DMS114 treated with DMSO at 0.1 percent for 48 hours (cell line): Measurements from ENCODE around the gene CFD.
"Not testable (repeated sequence)": the region's sequence is repeated elsewhere in the genome, so short reads cannot be mapped to it uniquely, and the experiment has no call there.

Experiments used
- DNase-seq: peaks from one replicate; lab custom pipeline; 2025; ENCODE audit not compliant: unreplicated experiment; lab: John Stamatoyannopoulos, UW

CFD gene

GRCh38 chr19:870963-871401, 11.5 kb downstream of the CFD start:
- no peak for DNase-seq

DNA sequence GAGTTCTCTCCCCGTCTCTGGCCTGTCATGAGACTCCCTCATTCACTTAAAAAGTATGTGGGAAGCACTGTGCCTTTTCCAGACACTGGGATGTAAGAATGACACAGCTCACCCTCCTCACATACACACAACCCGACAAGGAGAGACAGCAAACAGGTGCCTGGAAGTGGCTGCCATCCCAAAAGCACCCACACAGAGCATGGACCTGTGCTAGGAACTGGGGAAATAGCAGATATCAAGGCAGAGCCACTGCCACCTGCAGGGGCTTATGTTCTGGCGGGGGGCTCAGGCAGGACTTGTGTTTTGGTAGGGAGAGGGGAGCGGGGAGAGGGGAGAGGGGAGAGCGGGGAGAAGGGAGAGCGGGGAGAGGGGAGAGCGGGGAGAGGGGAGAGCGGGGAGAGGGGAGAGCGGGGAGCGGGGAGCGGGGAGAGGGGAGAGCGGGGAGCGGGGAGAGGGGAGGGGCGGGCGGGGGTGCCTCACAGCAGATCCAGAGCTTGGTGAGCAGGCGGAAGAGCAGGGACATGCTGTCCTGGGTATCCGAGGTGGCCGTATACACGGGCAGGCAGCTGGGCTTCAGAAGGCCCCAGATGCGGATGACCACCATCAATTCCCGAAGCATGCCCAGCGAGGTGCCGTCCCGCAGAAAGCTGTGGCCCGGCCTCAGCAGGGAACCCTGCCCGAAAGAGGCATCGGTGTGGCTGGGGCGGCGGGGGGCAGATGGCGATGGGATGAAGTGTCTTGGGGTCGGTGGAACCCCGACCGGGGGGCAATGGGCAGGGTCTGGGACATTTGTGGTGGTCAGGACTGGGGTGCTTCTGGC, 12.2 kb downstream of the CFD start:
- DNase-seq, result no peak

- peak; percentile 11 for DNase-seq
Observed at GRCh38 chr19:872266-872951, 12.9 kb downstream of the CFD start.

GRCh38 chr19:873084-873483, 13.6 kb downstream of the CFD start:
- DNase-seq, result no peak

- DNase-seq, result no peak
Observed at GRCh38 chr19:873561-874041, 14.1 kb downstream of the CFD start.

- DNase-seq, result no peak
Observed at GRCh38 chr19:875265-875879, 15.9 kb downstream of the CFD start.

- no peak for DNase-seq
Observed at GRCh38 chr19:876089-876488, 16.6 kb downstream of the CFD start.

- no peak for DNase-seq
Observed at GRCh38 chr19:876780-877314, 17.4 kb downstream of the CFD start.

GRCh38 chr19:877992-878660, 18.7 kb downstream of the CFD start:
- not testable (repeated sequence) for DNase-seq

GRCh38 chr19:878751-879561, 19.5 kb downstream of the CFD start:
- DNase-seq, result not testable (repeated sequence)

- no peak for DNase-seq
Observed at GRCh38 chr19:879711-880438, 20.4 kb downstream of the CFD start.

DNA sequence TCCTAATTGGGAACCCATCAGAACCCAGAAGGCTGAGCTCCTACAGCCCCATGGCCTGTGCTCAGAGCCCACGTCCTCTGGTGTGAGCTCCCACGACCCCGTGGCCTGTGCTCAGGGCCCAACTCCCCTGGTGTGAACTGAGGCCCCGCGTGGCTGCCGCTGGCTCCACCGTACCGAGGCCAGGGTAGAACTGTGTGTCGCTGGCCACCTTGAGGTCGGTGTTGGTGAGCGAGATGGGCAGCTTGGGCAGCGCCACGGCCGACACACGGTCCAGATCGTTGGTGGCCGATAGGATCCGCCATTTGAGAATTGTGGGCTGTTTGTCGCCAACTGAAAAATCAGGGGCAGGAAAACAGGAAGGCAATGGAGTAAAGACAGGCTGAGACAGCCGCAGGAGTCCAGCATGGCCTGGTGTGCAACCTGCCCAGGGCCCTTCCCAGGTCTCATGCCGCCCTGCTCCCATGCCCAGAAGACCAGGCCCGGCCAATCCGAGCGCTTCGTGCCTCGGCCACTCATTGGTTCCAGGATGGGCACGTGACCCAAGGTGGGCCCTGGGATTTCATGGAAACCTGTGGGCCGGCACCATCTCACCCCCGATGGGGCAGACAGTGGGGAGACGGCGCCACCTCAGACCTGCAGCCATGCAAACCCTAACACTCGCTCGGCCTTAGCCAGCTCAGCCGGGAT, 22.1 kb downstream of the CFD start:
- no peak for DNase-seq

GRCh38 chr19:882871-883497, 23.5 kb downstream of the CFD start:
- DNase-seq, result no peak

DNA sequence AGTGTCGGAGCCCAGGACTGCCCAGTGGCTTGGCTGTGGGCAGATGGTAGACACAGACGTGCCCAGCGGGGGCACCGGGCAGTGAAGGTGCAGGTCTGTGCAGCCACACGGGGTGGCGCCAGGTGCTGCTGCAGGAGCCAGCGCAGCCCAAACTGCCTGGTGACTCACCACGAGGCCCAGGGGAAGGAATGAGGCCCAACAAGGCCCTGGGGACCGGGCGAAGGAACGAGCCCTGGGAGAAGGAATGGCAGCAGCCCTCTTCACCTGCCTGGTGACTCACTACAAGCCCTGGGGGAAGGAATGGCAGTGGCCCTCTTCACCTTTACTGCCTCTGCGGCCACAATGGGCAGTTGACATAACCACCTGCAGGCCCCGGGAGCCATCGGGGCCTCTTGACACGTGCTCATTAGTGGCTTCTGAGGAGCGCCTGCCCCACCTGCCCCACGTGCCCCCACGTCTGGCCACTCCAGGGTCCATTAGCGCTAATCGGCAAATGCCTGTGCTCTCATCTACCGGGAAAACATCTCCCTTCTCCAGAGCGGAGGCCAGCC, 24.3 kb downstream of the CFD start:
- no peak for DNase-seq

DNA sequence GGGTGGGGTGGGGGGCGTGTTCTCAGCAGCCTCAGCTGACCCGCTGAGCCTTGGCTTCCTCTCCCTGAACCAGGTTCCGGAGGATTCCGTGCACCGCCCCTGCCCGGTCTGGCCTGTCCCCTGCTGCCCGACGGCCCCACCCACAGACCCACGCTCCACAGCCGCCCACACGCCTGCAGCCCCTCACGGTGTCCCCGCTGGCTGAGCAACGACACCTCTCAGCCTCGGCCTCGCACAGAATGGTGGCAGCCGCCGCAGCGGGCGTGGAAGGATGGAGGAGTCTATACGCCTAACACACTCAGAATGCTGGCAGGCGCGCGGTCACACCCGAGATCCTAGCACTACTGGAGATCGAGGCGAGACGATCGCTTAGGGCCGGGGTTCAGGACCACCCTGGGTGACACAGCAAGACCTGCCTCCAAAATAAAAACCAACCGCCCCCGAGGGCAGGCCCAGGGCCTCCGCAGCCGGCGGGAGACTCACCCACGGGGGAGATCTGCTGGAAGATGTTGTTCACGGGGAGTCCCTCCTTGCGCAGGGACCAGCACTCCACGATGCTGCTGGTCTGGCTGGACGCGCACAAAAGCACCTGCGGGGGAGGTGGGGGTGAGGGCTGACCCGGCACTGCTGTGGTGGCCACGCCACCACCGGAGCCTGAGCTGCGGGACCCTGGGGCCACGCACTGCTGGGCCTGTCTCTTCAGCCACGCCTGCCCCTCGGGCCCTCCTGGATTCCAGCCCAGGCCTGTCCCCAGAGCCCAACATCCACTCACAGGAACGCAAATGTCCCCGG, 25.2 kb downstream of the CFD start:
- no peak for DNase-seq

GRCh38 chr19:885536-886224, 26.2 kb downstream of the CFD start:
- no peak for DNase-seq

DNA sequence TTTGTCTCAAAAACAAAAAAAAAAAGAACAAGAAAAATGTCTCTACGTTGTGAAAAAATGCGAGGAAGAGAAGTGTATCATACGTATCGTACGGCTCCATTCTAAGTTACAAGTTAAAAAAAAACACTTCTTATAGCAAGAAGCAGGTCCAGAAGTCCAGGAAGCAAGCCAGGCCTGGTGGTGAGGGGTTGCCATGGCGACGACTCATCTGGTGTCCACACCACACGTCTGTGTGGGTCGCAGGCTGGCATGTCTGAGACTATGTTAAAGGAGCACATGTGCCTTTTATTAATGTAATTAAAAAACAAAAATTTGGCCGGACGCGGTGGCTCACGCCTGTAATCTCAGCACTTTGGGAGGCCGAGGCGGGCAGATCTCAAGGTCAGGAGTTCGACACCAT, 27.6 kb downstream of the CFD start:
- DNase-seq, result no peak
